H1 (cell line): Measurements from ENCODE around the gene DAAM1. TPM values are rescaled to one million over a fixed set of nuclear protein-coding genes. Genes with fewer than 3 reads are reported as not detected.

Experiments
- CTCF ChIA-PET: fragments of 300-600 bp; sonication (Branson Sonifier 250); formaldehyde crosslinking; loops from one replicate; lab custom pipeline; 2021; ENCODE audit not compliant: partially characterized antibody; lab: Charles Lee
- POLR2A ChIA-PET: fragments of 300-600 bp; sonication (Branson Sonifier 250); formaldehyde crosslinking; loops from one replicate; lab custom pipeline; 2021; ENCODE audit warnings: inconsistent platforms; ENCODE audit not compliant: partially characterized antibody; lab: Charles Lee
- DNase-seq, 2 experiments: peaks; one replicate each; pipeline versions ENCODE4 v3.0.0 to v3.0.0-alpha.2; 2010 to 2022; ENCODE audit warnings: low spot score in 2 of 2, low read depth in 1 of 2, mixed read lengths in 1 of 2
- FAIRE-seq: peaks from 2 replicates; lab custom pipeline; 2011; peaks lifted over from hg19 to GRCh38; lab: Jason Lieb, UNC
- H2AFZ ChIP-seq: 2 replicates; pipeline ENCODE4 v1.8.1; 2012; ENCODE audit warnings: low read length, inconsistent platforms
- H2AK5ac ChIP-seq: 2 replicates; pipeline ENCODE4 v1.6.1; 2013; ENCODE audit warnings: low read depth, low read length
- H2BK120ac ChIP-seq: replicated peaks from 2 replicates; pipeline ENCODE3; 2013; ENCODE audit warnings: low read depth, low read length, inconsistent platforms
- H2BK12ac ChIP-seq: 2 replicates; pipeline ENCODE4 v1.6.1; 2013; ENCODE audit warnings: low read depth, low read length
- H2BK15ac ChIP-seq: 2 replicates; pipeline ENCODE4 v1.6.1; 2013; ENCODE audit warnings: low read length
- H2BK20ac ChIP-seq: 2 replicates; pipeline ENCODE4 v1.6.1; 2013; ENCODE audit warnings: low read length
- H2BK5ac ChIP-seq: 2 replicates; pipeline ENCODE4 v1.6.1; 2013; ENCODE audit warnings: low read depth, low read length
- H3K14ac ChIP-seq: 2 replicates; pipeline ENCODE4 v1.6.1; 2013; ENCODE audit warnings: inconsistent platforms; ENCODE audit not compliant: insufficient read length
- H3K18ac ChIP-seq: 2 replicates; pipeline ENCODE4 v1.6.1; 2013; ENCODE audit warnings: low read length; ENCODE audit errors: extremely low read depth
- H3K23ac ChIP-seq: 2 replicates; pipeline ENCODE4 v1.6.1; 2013; ENCODE audit warnings: inconsistent platforms; ENCODE audit not compliant: insufficient read length
- H3K23me2 ChIP-seq: 2 replicates; pipeline ENCODE4 v1.6.1; 2013; ENCODE audit warnings: low read depth, low read length
- H3K27ac ChIP-seq: 2 replicates; pipeline ENCODE4 v1.6.1; 2011; ENCODE audit warnings: low read depth, low read length, inconsistent platforms
- H3K27me3 ChIP-seq, 4 experiments: replicated peaks in 1 of 4; 1 replicate in 1 of 4; 2 replicates in 3 of 4; pipeline versions ENCODE4 v1.6.1 to v1.8.1; 2011 to 2013; ENCODE audit warnings: low read length in 3 of 4, mild to moderate bottlenecking in 3 of 4, inconsistent platforms in 2 of 4, mixed read lengths in 2 of 4, moderate library complexity in 1 of 4; ENCODE audit not compliant: control insufficient read depth in 3 of 4, insufficient read depth in 3 of 4; ENCODE audit errors: extremely low read depth in 1 of 4
- H3K36me3 ChIP-seq, 4 experiments: 2 replicates each; pipeline versions ENCODE4 v1.6.1 to v1.8.1; 2011 to 2013; ENCODE audit warnings: mild to moderate bottlenecking in 4 of 4, low read length in 3 of 4, moderate library complexity in 2 of 4, control low read depth in 1 of 4, inconsistent platforms in 1 of 4; ENCODE audit not compliant: insufficient read depth in 4 of 4, control insufficient read depth in 2 of 4
- H3K4ac ChIP-seq: replicated peaks from 2 replicates; pipeline ENCODE3; 2013; ENCODE audit warnings: low read length, low read depth, mixed read lengths, inconsistent platforms; ENCODE audit not compliant: insufficient read length
- H3K4me1 ChIP-seq, 4 experiments: replicated peaks in 1 of 4; 1 replicate in 1 of 4; 2 replicates in 3 of 4; pipeline versions ENCODE4 v1.6.1 to v1.8.1; 2011 to 2013; ENCODE audit warnings: low read length in 3 of 4, inconsistent platforms in 2 of 4, mixed read lengths in 1 of 4; ENCODE audit not compliant: insufficient read depth in 4 of 4, control insufficient read depth in 3 of 4
- H3K4me2 ChIP-seq, 2 experiments: 2 replicates each; pipeline versions ENCODE4 v1.6.1 to v1.8.1; 2011 to 2013; ENCODE audit warnings: low read depth in 2 of 2, low read length in 2 of 2, control low read depth in 1 of 2, inconsistent platforms in 1 of 2, mild to moderate bottlenecking in 1 of 2; ENCODE audit not compliant: insufficient read depth in 1 of 2
- H3K4me3 ChIP-seq, 4 experiments: fragments of 200-600, 300-600 bp in 1 of 4; sonication (generic), shearing (Covaris generic), sonication (Bioruptor Twin) in 1 of 4; 2 replicates each; pipeline versions ENCODE4 v1.5.1 to v1.8.1; 2011 to 2016; ENCODE audit warnings: low read length in 4 of 4, low read depth in 3 of 4, control low read depth in 2 of 4, inconsistent platforms in 2 of 4, mild to moderate bottlenecking in 2 of 4, mixed read lengths in 1 of 4, moderate library complexity in 1 of 4; ENCODE audit not compliant: insufficient read depth in 2 of 4; ENCODE audit errors: extremely low read depth in 1 of 4
- H3K56ac ChIP-seq: replicated peaks from 2 replicates; pipeline ENCODE3; 2013; ENCODE audit warnings: low read depth, mild to moderate bottlenecking, mixed read lengths, low read length, inconsistent platforms; ENCODE audit not compliant: insufficient read length
- H3K79me1 ChIP-seq: 2 replicates; pipeline ENCODE4 v1.6.1; 2013; ENCODE audit warnings: low read depth, low read length, control low read depth
- H3K79me2 ChIP-seq, 2 experiments: 2 replicates each; pipeline versions ENCODE4 v1.6.1 to v1.8.1; 2012 to 2013; ENCODE audit warnings: low read length in 2 of 2, mild to moderate bottlenecking in 2 of 2, inconsistent platforms in 1 of 2; ENCODE audit not compliant: insufficient read depth in 2 of 2, control insufficient read depth in 1 of 2
- H3K9ac ChIP-seq, 4 experiments: replicated peaks in 1 of 4; 1 replicate in 1 of 4; 2 replicates in 3 of 4; pipeline versions ENCODE4 v1.6.1 to v1.8.1; 2011 to 2013; ENCODE audit warnings: low read depth in 3 of 4, low read length in 3 of 4, control low read depth in 2 of 4, mild to moderate bottlenecking in 2 of 4, moderate library complexity in 2 of 4, inconsistent platforms in 1 of 4; ENCODE audit errors: extremely low read depth in 1 of 4
- H3K9me3 ChIP-seq, 2 experiments: 2 replicates each; pipeline versions ENCODE4 v1.6.1 to v1.8.1; 2012 to 2013; ENCODE audit warnings: mild to moderate bottlenecking in 2 of 2, moderate library complexity in 2 of 2, control low read depth in 1 of 2, inconsistent platforms in 1 of 2, low read depth in 1 of 2, low read length in 1 of 2, mixed read lengths in 1 of 2; ENCODE audit not compliant: insufficient read depth in 2 of 2
- H4K20me1 ChIP-seq, 2 experiments: replicated peaks in 1 of 2; 2 replicates each; pipeline versions ENCODE3 to v1.8.1; 2011 to 2013; ENCODE audit warnings: inconsistent platforms in 2 of 2, low read length in 2 of 2, mild to moderate bottlenecking in 1 of 2; ENCODE audit not compliant: insufficient read depth in 2 of 2, control insufficient read depth in 1 of 2
- H4K5ac ChIP-seq: 2 replicates; pipeline ENCODE4 v1.6.1; 2013; ENCODE audit warnings: low read length, low read depth, mixed read lengths, inconsistent platforms; ENCODE audit not compliant: insufficient read length
- H4K8ac ChIP-seq: 2 replicates; pipeline ENCODE4 v1.8.0; 2013; ENCODE audit warnings: mild to moderate bottlenecking, moderate library complexity, low read length, inconsistent platforms; ENCODE audit not compliant: insufficient read depth; ENCODE audit errors: extremely low read depth
- H4K91ac ChIP-seq: replicated peaks from 2 replicates; pipeline ENCODE3; 2013; ENCODE audit warnings: low read length, mixed read lengths, inconsistent platforms; ENCODE audit not compliant: insufficient read length
- SIN3A ChIP-seq, 2 experiments: IDR thresholded peaks in 1 of 2; conservative IDR thresholded peaks in 1 of 2; 2 replicates each; pipeline ENCODE4 v1.6.1; 2011 to 2012; ENCODE audit warnings: low read length in 2 of 2, improper control_type of control experiment in 1 of 2, low read depth in 1 of 2, mild to moderate bottlenecking in 1 of 2
- WGBS, 2 experiments: shearing (Covaris generic) in 1 of 2; methylation state at CpG; one replicate each; pipeline versions ENCODE4 v1.1.6 to v1.1.7; 2013 to 2015; ENCODE audit warnings: low lambda C conversion rate in 2 of 2, mixed read lengths in 2 of 2, inconsistent platforms in 1 of 2, low coverage in 1 of 2, missing lambda C conversion rate in 1 of 2; ENCODE audit not compliant: insufficient replicate concordance in 2 of 2, insufficient coverage in 1 of 2, insufficient read length in 1 of 2; ENCODE audit errors: extremely low coverage in 1 of 2, missing lambda C conversion rate in 1 of 2; 5-methylcytosine and 5-hydroxymethylcytosine counted together
- polyA plus RNA-seq, 7 experiments: library from polyadenylated mRNA; depleted of rRNA in 3 of 7; stranded (reverse) in 5 of 7; unstranded in 2 of 7; fragments of >200 nt in 5 of 7; fragments of 200-250 nt in 2 of 7; gene quantifications; 1 replicate in 5 of 7; 2 replicates in 1 of 7; 4 replicates in 1 of 7; pipeline versions ENCODE4 v1.2.1 to v1.2.3, GENCODE V29; 2011 to 2013; ENCODE audit warnings: missing spikeins in 2 of 7, mixed read lengths in 2 of 7
- total RNA-seq: library from RNA; stranded (reverse); fragmentation: NEBNext Ultra II Directional; extraction: Animal tissue kit (Norgen Biotek cat#: 25700); gene quantifications from 2 replicates; pipeline ENCODE4 v1.2.1, GENCODE V29; 2021

Gene DAAM1
- total and polyA plus RNA-seq, 2 of the 8 experiments (the other 6 are each of a cell fraction or from before 2014, with no cell fraction given): 5.0 to 44.9 TPM

DNA sequence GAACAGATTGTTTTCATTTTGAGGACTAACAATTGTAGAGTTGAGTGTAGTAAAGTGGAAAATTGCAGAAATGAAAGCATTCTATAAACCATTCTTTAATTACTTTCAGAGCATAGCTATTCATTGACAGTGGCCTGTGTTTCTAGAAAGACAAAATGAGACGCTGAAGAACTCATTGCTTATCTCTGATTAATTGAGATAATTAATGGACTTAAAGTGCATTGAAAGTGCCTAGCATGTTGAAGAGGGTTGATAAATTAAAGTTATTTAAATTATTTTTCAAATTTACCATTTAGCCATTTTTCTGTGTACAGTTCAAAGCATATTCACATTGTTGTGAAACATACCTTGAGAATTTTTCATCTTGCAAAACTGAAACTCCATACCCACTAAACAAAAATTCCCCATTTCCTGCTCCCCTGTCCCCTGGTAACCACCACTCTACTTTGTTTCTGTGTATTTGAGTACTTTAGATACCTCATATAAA lies 57.4 kb downstream of the DAAM1 start:
- no peak overlapping the region for H2BK20ac ChIP-seq
- H2BK120ac ChIP-seq: no peak overlapping the region
- H3K9ac ChIP-seq: no peak overlapping the region
- H3K79me1 ChIP-seq: no peaks in the 10 kb centered on the region; the same call in 1 of the 2 replicates
- WGBS, 2 experiments: 88% methylated on average over 1 of the region's 1 CpG; no CpG with 5 or more reads in 1 of the 2 experiments
- H3K27ac ChIP-seq: no peak overlapping the region
- H4K91ac ChIP-seq: no peak overlapping the region
- H3K23ac ChIP-seq: no peak overlapping the region
- peaks cover 0 to 7% of the 10 kb centered on the region in 2 experiments; a peak in 2 of 4 replicates for H3K79me2 ChIP-seq
- no peak overlapping the region for H2BK5ac ChIP-seq
- no peak for FAIRE-seq
- no peak overlapping the region for H4K8ac ChIP-seq
- no peak for TF ChIP-seq SIN3A (conservative IDR thresholded peaks at IDR 0.05 in 1 of 2, IDR thresholded peaks at IDR 0.05 in 1 of 2; ENCODE audit: low read depth in 1 of 2, low read length in 2 of 2)
- H3K4me1 ChIP-seq: no peaks in the 10 kb centered on the region
- H3K18ac ChIP-seq: no peak overlapping the region
- ChIA-PET CTCF (no interaction called here), POLR2A (no interaction called here)
- H3K36me3 ChIP-seq: no peaks in the 10 kb centered on the region
- no peaks in the 10 kb centered on the region for H4K20me1 ChIP-seq
- no peaks in the 10 kb centered on the region for H3K9me3 ChIP-seq
- H2AFZ ChIP-seq: no peak overlapping the region
- H3K4ac ChIP-seq: no peak overlapping the region
- no peaks in the 10 kb centered on the region for H3K27me3 ChIP-seq
- no peak for DNase-seq
- no peak overlapping the region for H3K56ac ChIP-seq
- no peak overlapping the region for H3K14ac ChIP-seq
- no peak overlapping the region for H2BK12ac ChIP-seq
- no peak overlapping the region for H4K5ac ChIP-seq
- H3K4me2 ChIP-seq: no peak overlapping the region
- no peak overlapping the region for H2AK5ac ChIP-seq
- no peaks in the 10 kb centered on the region for H3K23me2 ChIP-seq
- H2BK15ac ChIP-seq: no peak overlapping the region
- no peak overlapping the region for H3K4me3 ChIP-seq
